NK-92 (cell line): Measurements from ENCODE around the gene PKM.
"Not testable (repeated sequence)": the region's sequence is repeated elsewhere in the genome, so short reads cannot be mapped to it uniquely, and the experiment has no call there.

Experiments used
- DNase-seq: peaks from one replicate; lab custom pipeline; 2025; ENCODE audit not compliant: unreplicated experiment; lab: John Stamatoyannopoulos, UW

Gene PKM

DNA sequence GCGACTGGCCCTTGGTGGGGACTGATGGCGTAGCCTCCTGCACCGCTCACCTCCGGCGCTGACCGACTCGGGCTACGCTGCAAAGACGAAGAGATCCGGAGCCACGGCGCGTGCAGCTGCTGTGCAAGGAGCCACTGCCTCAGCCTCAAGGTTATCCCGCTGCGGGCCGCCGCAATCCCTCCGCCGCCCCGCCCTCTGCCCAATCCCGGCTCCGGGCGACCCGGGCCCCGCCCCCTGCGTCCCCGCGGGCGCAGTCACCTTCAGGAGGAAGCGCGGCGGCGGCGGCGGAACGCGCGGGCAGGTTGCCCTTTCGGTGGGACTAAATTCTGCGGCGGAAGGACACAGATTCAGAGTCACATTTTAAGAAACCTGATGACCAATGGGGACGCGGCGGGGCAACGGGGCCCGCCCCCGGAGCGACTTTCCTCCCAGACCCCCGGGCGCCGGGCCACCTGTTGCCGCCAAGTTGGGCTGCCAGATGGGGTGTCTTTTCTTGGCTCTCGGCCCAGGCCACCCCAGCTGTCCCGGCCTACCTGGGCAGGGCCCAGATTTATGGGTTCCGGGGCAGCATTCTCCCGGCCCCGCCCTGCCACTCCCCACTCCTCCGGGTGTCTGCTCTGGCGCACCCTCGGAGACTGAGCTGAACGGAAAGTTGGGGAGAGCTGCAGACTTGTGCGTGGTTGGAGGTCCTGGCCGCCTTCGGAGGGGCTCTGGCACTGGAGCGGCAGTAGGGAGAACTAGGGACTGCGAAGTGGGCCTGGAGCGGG, at the start of gene PKM:
TSS of gene PKM (minus strand) at position 125 of the 767 bp plus-strand sequence. CDS start 12,093 bp downstream, outside the sequence.
- peak; percentile 47 for DNase-seq

DNA sequence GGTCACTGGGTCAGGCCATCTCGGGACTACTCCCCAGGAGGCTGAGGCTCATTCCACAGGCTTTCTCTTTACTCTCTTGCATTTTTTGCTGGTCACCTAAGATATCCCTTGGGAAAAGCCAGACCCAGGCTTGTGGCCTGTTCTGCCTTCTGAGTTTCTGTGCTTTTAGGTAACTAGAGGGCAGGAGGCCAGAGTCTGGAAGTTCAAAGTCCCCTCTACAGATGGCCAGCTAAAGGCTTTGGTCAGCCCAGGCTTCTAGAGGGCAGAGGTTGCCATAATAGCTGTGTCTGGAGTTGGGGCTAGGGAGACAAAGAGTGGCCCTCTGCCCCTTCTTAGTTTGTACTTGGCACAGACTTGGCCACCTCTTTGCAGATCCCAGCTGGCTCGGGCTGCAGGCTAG, 49.8 kb upstream of the PKM start:
- DNase-seq: no peak

DNA sequence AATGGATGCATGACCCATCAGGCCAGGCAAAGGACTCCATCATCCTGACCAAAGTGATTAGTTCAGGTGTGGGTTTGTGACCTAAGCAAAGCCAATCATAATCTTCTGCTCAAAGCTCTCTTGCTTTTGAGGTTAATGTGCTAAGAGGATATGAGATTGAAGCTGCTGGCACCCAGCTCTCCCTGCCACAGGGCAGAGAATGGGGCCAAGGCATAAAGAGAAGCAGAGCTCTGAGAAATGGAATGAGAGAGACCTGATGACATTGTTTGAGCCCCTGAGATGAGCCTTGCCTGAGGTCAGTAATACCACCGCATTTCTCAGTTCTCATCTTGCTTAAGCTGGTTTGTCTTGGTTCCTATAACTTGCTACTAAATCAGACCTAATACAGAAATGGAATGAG, 47.7 kb upstream of the PKM start:
- no peak for DNase-seq

DNA sequence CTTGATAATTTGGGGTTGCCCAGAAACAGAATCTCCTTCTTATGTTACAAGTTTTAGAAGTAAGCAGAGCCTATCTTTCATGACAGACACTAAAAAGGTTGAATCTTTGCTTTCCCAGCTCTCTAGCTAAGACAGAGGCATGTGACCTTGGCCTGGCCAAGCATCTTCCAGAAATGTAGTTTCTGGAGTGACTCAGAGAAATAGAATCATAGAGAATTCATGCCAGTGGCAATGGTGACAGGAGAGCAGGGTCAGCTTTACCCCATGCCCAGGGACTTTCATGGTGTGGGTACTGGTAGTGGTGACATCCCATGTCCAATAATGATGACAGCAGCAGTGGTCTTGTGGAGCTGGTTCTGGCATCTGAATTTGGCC, 45.3 kb upstream of the PKM start:
- DNase-seq: no peak

DNA sequence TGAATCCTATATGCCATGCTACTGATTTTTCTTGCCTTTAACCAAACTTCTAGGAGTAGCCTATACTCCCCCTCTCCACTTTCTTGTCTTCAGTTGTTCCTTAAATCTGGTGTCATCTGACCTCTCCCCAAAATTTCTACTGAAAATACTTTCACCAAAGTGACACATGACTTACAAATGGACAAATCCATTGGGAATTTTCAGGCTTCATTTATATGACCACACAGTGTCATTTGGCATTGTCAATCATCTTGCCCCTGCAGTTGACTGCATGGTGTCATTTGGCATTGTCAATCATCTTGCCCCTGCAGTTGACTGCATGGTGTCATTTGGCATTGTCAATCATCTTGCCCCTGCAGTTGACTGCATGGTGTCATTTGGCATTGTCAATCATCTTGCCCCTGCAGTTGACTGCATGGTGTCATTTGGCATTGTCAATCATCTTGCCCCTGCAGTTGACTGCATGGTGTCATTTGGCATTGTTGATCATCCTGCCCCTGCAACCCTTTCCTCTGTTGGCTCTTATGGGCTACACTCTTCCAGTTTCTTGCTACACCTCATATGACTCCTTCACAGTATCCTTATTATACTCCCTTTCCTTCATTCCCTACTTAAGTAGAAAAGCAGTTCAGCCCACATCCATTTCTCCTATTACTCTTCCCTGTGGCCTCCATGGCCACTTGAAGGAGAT, 44.8 kb upstream of the PKM start:
- DNase-seq: not testable (repeated sequence)

DNA sequence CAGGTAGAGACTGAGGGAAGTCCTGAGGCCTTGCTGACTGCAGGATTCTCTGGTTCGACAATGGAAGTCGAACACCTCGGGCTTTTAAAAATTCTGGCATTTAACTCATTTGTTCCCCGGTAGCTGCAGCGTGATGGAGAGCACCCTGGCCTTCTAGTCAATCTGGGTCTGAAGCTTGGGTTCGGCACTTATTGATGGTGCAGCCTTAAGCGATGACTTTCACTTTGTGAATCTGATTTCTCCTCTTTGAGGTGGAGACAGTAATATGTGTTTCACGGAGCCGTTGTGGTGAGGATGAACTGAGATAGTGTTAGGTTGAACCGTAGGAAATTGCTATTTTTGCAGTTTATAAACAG, 42.0 kb upstream of the PKM start:
- no peak for DNase-seq

DNA sequence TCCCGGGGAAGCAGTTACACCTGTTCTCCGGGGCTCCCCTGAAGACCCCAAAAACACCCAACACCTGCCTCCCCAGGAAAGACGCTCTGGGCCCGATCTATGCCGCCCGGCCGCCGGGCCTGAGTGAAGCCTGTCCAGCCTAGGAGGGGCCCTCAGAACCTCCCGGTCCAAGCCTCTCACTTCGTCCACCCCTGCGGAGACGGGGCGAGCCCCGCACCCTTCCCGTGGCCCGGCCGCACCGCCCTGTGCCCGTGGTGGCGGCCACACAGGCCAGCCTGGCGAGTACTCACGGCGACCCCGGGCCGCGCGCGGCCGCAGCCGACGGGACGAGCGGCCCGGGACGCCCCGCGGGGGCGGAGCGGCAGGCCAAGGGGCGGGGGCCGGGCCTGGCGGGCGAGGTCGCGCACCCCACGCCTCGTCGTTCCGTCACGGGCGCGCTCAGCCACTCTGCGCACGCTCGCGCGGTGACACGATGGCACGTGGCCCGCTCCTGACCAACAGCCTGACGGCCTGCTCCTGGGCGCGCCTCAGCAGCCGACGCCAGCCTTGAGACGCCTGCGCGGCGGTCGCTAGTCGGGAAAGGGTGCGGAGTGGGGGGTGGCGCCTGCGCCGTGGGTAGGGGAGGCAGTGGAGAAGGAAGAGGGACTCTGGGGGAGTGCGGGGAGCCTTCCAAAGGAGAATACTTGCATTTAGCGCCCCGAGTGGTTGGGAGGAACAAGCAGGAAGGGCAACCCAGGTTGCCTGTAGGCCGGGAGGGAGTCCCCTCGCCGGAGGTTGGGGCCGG, 41.4 kb upstream of the PKM start, which contains the start of gene PARP6:
TSS of gene PARP6 (minus strand) at position 342 of the 784 bp plus-strand sequence. CDS start 5,077 bp downstream, outside the sequence.
- peak; percentile 95 for DNase-seq

DNA sequence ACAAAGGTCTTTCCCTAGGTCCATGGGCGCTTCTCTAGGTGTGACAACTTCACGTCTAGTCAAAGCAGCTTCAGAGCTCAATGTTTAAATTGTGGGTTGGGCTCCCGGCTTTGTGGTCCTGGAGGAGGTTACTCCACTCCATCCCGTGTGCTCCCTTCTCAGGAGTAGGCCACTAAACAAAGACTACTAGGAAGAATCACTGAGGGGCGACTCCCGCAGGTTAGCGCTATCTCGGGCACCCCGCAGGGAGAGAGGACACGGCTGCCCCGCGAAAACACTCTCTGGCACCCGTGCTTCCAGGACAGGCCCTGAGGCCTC, 40.9 kb upstream of the PKM start:
- DNase-seq: no peak

DNA sequence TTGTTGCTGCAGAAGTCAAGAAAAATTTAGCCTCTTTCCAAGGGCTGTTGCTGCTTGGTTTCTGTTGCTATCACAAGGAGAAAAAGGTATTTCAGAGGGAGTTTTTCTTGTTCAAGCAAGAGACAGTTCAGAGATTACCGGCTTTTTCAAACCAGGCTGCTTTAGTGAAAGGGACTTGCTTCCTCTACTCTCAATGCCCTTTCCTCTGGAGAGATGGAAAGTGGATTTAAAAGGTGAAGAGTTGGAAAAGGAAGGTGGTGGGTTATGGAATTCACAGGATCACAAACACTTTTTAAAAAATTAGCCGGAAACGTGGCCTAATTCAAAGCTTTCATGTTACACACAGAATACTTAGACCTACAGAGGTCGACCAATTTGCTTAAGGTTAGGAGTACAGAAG, 40.2 kb upstream of the PKM start:
- DNase-seq: no peak

DNA sequence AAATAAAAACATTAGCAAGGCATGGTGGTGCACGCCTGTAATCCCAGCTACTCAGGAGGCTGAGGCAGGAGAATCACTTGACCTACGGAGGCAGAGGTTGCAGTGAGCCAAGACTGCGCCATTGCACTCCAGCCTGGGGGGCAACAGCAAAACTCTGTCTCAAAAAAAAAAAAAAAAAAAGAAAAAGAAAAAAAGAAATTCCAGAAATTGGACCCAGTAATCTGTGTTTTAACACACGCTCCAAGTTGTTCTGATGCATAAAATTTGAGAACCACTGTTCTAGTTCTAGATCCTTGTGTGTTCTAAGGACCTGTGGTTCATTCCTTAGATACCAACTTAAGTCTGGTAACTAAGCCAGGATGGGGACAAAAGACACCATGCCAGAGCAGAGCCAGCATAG, 38.7 kb upstream of the PKM start:
- DNase-seq: no peak

DNA sequence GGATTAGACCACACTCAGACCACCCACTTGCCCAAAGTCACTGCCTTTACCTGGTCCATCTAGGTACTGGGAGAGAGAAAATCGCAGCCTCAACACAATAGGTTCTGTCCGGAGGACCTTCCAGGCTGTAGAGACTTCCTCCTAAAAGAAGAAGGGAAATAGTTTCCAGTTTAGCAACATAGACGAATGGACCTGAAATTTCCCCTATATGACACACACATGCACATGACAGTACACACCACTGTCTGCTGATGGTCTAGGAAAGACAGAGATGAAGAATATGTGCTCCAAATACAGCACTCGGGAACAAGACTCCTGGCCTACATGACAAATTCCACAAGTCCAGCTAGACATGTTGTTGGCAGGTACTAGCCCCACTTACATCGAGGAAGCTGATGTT, 34.0 kb upstream of the PKM start:
- DNase-seq: no peak

DNA sequence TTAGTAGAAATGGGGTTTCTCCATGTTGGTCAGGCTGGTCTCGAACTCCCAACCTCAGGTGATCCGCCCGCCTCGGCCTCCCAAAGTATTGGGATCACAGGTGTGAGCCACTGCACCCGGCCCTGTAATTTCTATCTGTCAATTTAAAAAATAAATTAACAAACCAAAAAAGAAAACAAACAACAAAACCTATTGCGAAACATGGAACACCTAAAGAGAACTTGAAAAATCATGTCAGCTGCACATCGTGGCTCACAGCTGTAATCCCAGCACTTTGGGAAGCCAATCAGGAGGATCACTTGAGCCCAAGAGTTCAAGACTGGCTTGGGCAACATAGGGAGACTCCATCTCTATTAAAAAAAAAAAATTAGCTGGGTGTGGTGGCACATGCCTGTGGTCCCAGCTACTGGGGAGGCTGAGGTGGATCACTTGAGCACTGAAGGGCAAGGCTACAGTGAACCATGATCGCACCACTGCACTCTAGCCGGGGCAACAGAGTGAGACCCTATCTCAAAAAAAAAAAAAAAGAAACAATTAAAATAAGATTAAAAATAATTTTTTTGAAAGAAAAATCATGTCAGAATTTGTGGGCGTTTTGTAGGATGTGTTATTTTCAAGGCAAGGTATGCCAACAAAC, 21.8 kb upstream of the PKM start:
- DNase-seq: no peak

DNA sequence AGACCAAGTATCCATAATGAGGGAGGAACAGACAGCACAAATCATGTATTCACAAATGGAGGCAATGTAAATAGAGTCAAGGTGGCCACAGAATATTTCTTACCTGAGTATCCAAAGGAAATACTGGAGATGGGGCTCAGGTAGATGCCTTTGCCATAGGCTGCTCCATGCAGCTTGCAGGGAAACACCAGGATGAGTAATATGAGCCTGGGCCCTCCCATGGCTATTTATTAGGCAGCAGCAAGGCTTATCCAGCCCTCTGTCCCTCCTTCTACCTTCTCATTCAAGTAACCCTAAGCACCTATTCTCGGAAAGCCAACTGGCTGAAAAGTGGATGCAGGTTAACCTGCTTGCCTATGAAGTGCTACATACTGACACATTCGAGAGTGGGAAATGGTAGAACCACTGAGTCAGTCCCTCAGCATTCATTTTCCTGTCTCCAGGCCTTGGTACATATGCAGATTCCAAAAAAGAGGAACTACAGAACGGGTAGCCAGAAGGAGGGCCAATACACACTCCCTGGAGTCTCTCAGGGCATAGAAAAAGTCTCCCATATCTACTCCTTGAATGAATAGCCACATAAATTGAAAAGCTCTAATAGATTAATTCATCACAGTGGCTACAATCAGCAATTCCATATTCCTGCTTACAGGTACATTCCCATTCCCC, 18.3 kb upstream of the PKM start:
- no peak for DNase-seq

DNA sequence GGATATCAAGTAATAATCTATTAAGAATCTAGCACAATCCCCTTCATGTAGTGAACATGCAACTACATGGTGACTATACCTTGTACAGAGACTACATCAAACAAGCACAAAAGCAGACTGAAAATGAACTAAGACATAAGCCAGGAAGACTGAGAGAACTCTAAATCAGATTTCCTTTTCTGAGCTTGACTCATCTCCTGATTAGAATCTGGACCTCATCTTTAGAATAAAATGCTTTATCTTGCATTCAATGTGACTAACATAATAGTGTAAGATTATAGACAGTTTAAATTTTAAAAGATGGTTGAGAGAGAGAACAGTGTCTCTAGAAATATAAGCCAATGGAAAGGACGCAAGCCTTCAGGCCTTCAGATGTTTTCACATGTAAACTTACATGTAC, 17.5 kb upstream of the PKM start:
- no peak for DNase-seq

DNA sequence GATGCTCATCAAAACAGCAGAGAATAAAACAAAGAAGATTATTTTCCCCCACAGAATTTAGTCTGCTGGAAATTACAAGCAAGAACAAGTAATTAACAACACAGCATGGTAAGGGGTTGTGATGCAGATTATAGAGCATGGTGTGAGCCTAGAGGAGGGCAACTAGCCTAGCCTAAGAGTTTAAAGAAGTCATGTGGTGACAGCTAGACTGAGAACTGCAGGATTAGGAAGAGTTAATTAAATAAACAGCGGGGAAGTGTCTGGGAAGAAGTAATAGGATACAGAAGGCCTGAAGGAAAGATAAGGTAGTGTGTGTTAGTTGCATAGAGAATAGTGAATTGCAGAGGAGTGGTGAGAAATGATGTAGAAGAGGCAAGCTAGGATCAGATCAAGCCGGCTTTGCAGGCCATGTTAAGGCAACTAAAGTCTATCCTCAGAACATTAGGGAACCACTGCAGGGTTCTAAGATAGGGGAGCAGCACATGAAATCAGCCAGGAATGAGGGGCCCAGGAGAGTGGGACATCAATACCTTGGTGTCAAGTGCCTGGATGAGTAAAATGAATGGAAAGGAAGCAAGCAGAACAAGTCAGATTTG, 11.9 kb upstream of the PKM start:
- DNase-seq: no peak

DNA sequence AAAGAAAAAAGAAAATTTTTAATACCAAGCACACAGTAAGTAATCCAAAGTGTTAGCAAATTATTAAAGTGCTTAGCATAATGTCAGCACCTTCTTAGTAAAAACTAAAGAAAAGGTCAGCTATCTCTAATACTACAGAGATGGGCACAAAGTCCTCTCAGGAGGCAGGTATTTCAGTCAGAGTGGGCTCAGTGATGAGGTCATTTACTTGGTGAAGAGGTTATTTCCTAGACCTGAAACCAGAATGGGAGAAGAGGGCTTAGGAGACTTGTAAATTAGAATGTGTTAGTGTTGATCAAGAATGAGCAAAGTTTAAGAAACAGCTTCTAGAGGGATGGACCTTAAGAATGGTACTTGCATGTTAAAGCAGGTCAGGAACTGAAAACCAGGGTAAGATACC, 8.7 kb upstream of the PKM start:
- no peak for DNase-seq

DNA sequence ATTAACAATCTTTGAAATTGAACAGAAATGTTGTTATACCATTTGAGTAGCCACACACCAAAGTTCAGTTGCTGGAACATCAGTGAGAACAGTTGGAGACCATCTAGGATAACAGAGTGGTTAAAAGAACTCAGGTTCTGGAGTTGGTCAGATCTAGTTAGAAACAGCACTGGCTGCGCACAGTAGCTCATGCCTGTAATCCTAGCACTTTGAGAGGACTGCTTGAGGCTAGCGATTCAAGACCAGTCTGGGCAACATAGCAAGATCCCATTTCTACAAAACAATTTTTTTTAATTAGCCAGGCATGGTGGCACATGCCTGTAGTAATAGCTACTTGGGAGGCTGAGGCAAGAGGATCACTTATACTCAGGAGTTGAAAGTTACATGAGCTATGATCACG, 7.6 kb upstream of the PKM start:
- no peak for DNase-seq

DNA sequence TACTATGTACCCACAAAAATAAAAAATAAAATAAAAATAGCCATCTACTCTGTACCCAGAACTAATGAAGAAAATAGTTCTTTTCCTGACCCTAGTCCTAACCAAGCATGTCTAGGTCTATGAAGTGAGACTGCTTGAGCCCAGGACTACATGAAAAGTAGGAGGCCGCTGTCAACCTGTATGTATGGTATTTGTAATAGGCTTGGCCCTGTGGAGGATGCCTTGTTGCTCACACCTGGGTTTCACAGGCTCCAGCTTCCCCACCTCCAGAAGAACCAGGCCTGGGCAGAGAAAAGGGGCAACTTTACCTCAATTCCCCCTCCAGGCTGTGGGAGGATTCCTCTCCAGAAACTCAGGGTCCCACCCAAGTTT, 6.8 kb upstream of the PKM start:
- no peak for DNase-seq

DNA sequence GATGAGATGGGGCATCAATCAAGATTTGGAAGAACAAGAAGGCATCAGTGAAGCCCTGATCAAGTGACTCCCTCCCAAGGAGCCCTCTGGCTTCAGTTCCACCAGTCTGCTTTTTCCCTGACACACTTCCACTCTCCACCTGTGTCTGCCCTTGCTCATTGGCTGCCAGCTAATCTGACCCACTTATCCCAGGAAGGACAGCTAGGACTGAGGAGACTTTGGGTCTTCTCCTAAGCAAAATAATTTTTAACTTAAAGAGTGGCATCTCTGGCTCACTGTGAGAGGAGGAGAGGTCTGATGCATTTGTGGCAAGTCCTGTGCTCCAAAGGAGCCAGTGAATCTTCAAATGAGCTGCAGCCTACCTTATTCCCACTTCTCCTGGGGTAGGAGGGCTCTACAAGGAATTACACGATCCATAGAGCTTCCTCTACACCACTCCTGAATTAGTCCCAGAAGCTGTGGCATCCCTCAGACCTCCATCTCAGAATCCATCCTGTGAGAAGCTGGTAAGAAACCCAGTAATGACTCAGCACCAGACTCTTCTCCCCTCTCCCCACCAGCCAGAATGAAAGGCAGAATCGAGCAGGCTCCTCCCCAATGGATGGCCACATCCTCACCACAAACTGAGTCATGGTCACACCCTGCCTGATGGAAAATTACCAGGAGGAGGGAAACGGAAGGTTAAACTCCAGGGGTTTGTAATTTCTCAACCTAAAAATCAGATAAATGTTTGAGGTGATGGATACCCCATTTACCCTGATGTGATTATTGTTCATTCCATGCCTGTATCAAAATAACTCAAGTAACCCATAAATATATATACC, 6.3 kb upstream of the PKM start:
- no peak for DNase-seq
